BJ (cell line): ENCODE data around the gene MEMO1. TPM values are rescaled to one million over a fixed set of nuclear protein-coding genes. Genes with fewer than 3 reads are reported as not detected.
"Not testable (repeated sequence)": the region's sequence is repeated elsewhere in the genome, so short reads cannot be mapped to it uniquely, and the experiment has no call there.

ENCODE experiments used
- CTCF ChIA-PET: fragments of 350-600 bp; formaldehyde crosslinking; extraction: SDS; loops from one replicate; lab custom pipeline; 2021; ENCODE audit warnings: antibody characterized with exemption, inconsistent platforms; lab: Yijun Ruan, JAX
- POLR2A ChIA-PET: fragments of 300-600 bp; sonication (Branson Sonifier 250); formaldehyde crosslinking; extraction: SDS; loops from one replicate; lab custom pipeline; 2021; ENCODE audit warnings: antibody characterized with exemption; lab: Charles Lee
- DNase-seq: peaks from one replicate; pipeline ENCODE4 v3.0.0-alpha.2; 2011; ENCODE audit warnings: low read depth
- H3K27me3 ChIP-seq: 2 replicates; pipeline ENCODE4 v1.6.0; 2011; ENCODE audit warnings: low read length; ENCODE audit not compliant: control insufficient read depth, insufficient read depth
- H3K36me3 ChIP-seq: 2 replicates; pipeline ENCODE4 v1.5.1; 2011; ENCODE audit warnings: low read length; ENCODE audit not compliant: control insufficient read depth, insufficient read depth
- H3K4me3 ChIP-seq: 2 replicates; pipeline ENCODE4 v1.5.1; 2011; ENCODE audit warnings: low read depth, mild to moderate bottlenecking, control low read depth, low read length
- polyA plus RNA-seq: library from polyadenylated mRNA; depleted of rRNA; stranded (reverse); fragments of >200 nt; gene quantifications from 2 replicates; pipeline ENCODE4 v1.2.3, GENCODE V29; 2011
- TF ChIP-seq, protein P1 (sequence below): IDR thresholded peaks from 2 replicates; pipeline ENCODE4 v1.5.1; 2011; ENCODE audit warnings: low read depth, mild to moderate bottlenecking, control low read depth, inconsistent platforms, low read length, moderate library complexity; ENCODE audit not compliant: insufficient read depth

Gene MEMO1
- polyA plus RNA-seq, 1 experiment = 42.0 TPM

DNA sequence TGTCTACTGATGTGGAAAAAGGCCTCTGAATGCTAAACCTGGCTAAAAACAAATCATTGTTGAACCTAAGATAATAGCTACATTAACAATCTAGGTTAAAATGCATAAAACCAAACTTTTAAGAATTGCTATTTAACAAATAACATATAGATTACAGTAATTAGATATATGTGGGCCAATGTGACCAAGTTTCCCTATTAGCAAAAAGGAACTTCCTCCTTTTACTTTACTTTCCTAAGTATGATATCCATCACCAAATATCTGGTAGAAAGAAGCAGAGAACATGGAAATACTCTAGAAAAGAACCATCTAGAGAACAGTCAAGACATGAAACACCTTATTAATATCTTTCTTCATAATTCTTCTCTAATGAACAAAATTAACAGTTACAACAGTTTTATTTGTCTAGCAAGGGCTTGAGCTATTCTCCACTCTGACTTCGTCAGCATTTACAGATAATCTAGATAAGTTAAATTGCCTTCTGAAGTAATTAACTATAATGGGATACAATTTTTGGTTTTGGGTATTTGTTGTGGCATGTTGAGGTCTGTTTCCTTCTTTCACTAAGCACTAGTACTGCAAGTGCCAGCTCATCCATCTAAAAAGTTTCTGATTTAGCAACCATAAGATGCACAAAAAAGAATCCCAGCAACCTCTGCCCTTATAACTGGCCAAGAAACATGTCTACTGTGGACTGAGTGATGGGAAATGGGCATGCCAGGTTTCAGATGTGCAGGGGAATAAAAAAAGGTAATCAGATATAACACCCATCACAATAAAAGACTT lies 53.3 kb downstream of the MEMO1 start:
- ChIA-PET CTCF (no interaction called here), POLR2A (no interaction called here)
- Histone ChIP-seq H3K4me3 (no peak overlapping the region), H3K27me3 (no peaks in the 10 kb centered on the region), H3K36me3 (0 out of 2 replicates have a peak, but pooled peaks cover 1% of the 10 kb centered on the region)
- TF ChIP-seq, protein P1, sequence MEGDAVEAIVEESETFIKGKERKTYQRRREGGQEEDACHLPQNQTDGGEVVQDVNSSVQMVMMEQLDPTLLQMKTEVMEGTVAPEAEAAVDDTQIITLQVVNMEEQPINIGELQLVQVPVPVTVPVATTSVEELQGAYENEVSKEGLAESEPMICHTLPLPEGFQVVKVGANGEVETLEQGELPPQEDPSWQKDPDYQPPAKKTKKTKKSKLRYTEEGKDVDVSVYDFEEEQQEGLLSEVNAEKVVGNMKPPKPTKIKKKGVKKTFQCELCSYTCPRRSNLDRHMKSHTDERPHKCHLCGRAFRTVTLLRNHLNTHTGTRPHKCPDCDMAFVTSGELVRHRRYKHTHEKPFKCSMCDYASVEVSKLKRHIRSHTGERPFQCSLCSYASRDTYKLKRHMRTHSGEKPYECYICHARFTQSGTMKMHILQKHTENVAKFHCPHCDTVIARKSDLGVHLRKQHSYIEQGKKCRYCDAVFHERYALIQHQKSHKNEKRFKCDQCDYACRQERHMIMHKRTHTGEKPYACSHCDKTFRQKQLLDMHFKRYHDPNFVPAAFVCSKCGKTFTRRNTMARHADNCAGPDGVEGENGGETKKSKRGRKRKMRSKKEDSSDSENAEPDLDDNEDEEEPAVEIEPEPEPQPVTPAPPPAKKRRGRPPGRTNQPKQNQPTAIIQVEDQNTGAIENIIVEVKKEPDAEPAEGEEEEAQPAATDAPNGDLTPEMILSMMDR = no peak
- no peak for DNase-seq

DNA sequence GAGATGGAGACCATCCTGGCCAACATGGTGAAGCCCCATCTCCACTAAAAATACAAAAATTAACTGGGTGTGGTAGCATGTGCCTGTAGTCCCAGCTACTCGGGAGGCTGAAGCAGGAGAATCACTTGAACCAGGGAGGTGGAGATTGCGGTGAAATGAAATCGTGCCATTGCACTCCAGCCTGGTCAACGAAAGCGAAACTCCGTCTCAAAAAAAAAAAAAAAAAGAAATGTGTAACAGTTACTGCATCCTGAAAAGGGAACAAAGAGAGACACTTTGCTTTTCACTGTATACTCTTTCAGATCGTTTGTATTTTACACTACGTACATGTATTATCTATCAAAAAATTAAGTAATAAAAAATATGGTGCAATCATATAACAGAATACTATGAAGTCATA lies 53.9 kb downstream of the MEMO1 start:
- DNase-seq, CTCF ChIA-PET, H3K4me3 ChIP-seq, POLR2A ChIA-PET, H3K27me3 ChIP-seq, H3K36me3 ChIP-seq: not testable (repeated sequence)

DNA sequence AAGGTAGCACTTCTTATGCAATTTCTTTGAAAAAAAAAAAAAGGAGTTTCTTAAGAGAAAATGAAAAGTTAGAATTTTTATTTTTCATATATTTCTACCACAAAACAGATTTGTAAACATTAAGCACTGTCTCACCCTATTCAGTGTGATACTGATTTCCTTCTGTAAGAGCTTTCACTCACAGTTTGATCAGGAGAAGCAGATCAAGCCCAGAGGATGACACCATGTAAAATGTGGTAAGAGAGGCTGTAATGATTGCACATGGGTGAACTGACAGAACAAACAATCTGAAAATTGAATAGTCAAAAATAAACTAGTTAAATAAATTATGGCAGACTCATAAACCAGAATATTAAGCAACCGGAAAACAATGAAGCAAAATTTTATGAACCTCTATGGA lies 54.5 kb downstream of the MEMO1 start:
- DNase-seq = no peak
- TF ChIP-seq, protein P1 = no peak
- POLR2A ChIA-PET = no interaction called here

DNA sequence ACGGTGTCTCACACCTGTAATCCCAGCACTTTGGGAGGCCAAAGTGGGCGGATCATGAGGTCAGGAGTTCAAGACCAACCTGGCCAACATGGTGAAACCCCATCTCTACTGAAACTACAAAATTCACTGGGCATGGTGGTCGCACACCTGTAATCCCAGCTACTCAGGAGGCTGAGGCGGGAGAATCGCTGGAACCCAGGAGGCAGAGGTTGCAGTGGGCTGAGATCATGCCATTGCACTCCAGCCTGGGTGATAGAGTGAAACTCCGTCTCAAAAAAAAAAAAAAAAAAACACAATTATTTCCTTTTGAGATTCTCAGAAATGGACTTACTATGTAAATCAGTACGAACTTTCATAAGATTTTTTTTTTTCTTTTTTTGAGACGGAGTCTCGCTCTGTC lies 57.7 kb downstream of the MEMO1 start:
- ChIA-PET CTCF (interaction anchor here (0.6 kb wide), 1 partner anchor 529 kb away, joined by 3 read pairs; no protein-coding TSS in a partner anchor), POLR2A (interaction anchor here (1.2 kb wide), 1 partner anchor 25 kb away, joined by 3 read pairs; no protein-coding TSS in a partner anchor)
- DNase-seq, H3K36me3 ChIP-seq, H3K4me3 ChIP-seq, H3K27me3 ChIP-seq: not testable (repeated sequence)

More for the DNA sequence above, 54.5 kb downstream of the MEMO1 start:
- Histone ChIP-seq H3K27me3 (no peaks in the 10 kb centered on the region), H3K36me3 (0 out of 2 replicates have a peak, but pooled peaks cover 1% of the 10 kb centered on the region), H3K4me3 (no peak overlapping the region)
- CTCF ChIA-PET = no interaction called here

DNA sequence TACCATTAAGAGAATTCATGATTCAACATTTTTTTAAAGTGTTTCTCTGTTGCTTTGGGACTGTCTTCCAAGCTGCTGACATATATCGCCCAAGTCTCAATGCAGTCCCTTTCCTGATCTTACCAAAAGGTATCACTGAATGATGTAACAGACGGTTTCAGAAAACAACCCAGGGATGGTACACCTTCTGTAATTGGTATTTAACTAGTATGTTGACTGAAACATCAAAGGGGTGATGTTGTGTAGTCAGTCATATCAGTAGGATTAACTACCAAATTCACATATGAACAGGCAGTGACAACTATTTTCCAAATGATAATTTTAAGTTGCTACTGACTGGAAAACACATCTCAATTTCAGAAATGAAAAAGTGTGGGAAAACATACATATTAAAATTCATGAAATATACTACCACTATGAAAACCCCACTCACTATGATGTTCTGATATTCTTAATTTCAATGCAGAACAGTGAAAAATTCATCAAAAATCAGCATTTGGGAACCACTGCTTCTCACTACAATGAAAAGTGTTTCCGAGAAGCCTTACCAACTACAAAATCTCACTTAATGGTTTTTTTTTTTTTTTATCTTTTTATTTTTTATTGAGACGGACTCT lies 59.8 kb downstream of the MEMO1 start:
- ChIA-PET CTCF (no interaction called here), POLR2A (interaction anchor here (0.7 kb wide), 1 partner anchor 12 kb away, joined by 3 read pairs; no protein-coding TSS in a partner anchor)
- TF ChIP-seq, protein P1 = no peak
- 0 out of 2 replicates have a peak, but pooled peaks cover 1% of the 10 kb centered on the region for H3K36me3 ChIP-seq
- no peaks in the 10 kb centered on the region for H3K27me3 ChIP-seq
- DNase-seq = no peak
- H3K4me3 ChIP-seq = no peak overlapping the region

DNA sequence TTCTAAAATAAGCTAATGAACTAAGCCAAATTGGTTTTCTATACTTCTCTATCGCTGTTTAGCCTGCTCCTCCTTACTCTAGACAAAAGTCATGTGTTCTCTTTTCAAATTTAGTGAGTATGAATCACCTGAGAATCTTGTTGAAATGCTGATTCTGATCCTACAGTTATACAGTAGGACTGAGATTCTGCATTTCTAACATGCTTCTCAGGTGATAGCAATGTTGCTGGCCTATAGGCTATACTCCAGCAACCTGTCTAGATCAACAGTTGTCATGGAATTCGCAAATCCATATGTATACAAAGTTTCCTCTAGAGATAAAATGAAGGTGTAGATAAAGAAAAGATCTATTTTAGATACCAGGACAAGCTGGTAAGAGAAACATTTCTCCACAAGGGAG lies 62.9 kb downstream of the MEMO1 start:
- H3K36me3 ChIP-seq = no peaks in the 10 kb centered on the region
- TF ChIP-seq, protein P1 = no peak
- H3K4me3 ChIP-seq = no peak overlapping the region
- H3K27me3 ChIP-seq = no peaks in the 10 kb centered on the region
- no peak for DNase-seq
- POLR2A ChIA-PET = no interaction called here
- CTCF ChIA-PET = interaction anchor here (0.5 kb wide), 1 partner anchor 233 kb away, joined by 5 read pairs; no protein-coding TSS in a partner anchor
